HUES6 (cell line): Measurements from ENCODE around the gene CD84.
"Not testable (repeated sequence)": the region's sequence is repeated elsewhere in the genome, so short reads cannot be mapped to it uniquely, and the experiment has no call there.

Experiments
- H3K27ac ChIP-seq: 2 replicates; pipeline ENCODE4 v1.7.0; 2013; ENCODE audit warnings: low read depth, mild to moderate bottlenecking, low read length, inconsistent platforms
- H3K27me3 ChIP-seq: 2 replicates; pipeline ENCODE4 v1.6.1; 2013; ENCODE audit warnings: low read length; ENCODE audit not compliant: control insufficient read depth, insufficient read depth
- H3K36me3 ChIP-seq: 2 replicates; pipeline ENCODE4 v1.6.1; 2013; ENCODE audit warnings: low read length; ENCODE audit not compliant: control insufficient read depth, insufficient read depth
- H3K4me1 ChIP-seq: 2 replicates; pipeline ENCODE4 v1.6.1; 2013; ENCODE audit warnings: low read length; ENCODE audit not compliant: control insufficient read depth, insufficient read depth
- H3K4me3 ChIP-seq: 2 replicates; pipeline ENCODE4 v1.5.1; 2013; ENCODE audit warnings: low read depth, low read length
- H3K9ac ChIP-seq: one replicate; pipeline ENCODE4 v1.6.1; 2013; ENCODE audit warnings: mild to moderate bottlenecking, low read length
- H3K9me3 ChIP-seq: 2 replicates; pipeline ENCODE4 v1.6.1; 2013; ENCODE audit warnings: low read depth, low read length; ENCODE audit not compliant: control insufficient read depth, insufficient read depth

CD84 gene

GRCh38 chr1:160539990-160540858, 39.1 kb downstream of the CD84 start:
- Histone ChIP-seq H3K4me1 (peaks cover 4% of the 10 kb centered on the region; the same call in 1 of the 2 replicates), H3K4me3 (no peak overlapping the region), H3K9ac (no peak overlapping the region), H3K27ac (no peak overlapping the region), H3K9me3 (peaks cover 2% of the 10 kb centered on the region; the same call in 1 of the 2 replicates), H3K36me3 (no peaks in the 10 kb centered on the region), H3K27me3 (no peaks in the 10 kb centered on the region)

GRCh38 chr1:160539684-160539989, 39.7 kb downstream of the CD84 start:
- no peaks in the 10 kb centered on the region for H3K27me3 ChIP-seq
- H3K9ac ChIP-seq, result no peak overlapping the region
- H3K4me1 ChIP-seq, result peaks cover 4% of the 10 kb centered on the region; the same call in 1 of the 2 replicates
- no peak overlapping the region for H3K4me3 ChIP-seq
- H3K27ac ChIP-seq, result no peak overlapping the region
- H3K9me3 ChIP-seq, result peaks cover 6% of the 10 kb centered on the region; the same call in 1 of the 2 replicates
- no peaks in the 10 kb centered on the region for H3K36me3 ChIP-seq

- H3K27ac ChIP-seq, result no peak overlapping the region
- no peak overlapping the region for H3K4me3 ChIP-seq
- no peaks in the 10 kb centered on the region for H3K36me3 ChIP-seq
- peaks cover 12% of the 10 kb centered on the region; the same call in 1 of the 2 replicates for H3K9me3 ChIP-seq
- no peak overlapping the region for H3K9ac ChIP-seq
- no peaks in the 10 kb centered on the region for H3K27me3 ChIP-seq
- H3K4me1 ChIP-seq, result peaks cover 4% of the 10 kb centered on the region; the same call in 1 of the 2 replicates
Measured at GRCh38 chr1:160538985-160539651, 40.2 kb downstream of the CD84 start.

GRCh38 chr1:160537714-160538665, 41.3 kb downstream of the CD84 start:
- Histone ChIP-seq H3K9me3 (peaks cover 13% of the 10 kb centered on the region; the same call in 1 of the 2 replicates), H3K27me3 (no peaks in the 10 kb centered on the region), H3K9ac (no peak overlapping the region), H3K36me3 (no peaks in the 10 kb centered on the region), H3K4me1 (peaks cover 4% of the 10 kb centered on the region; the same call in 1 of the 2 replicates), H3K4me3 (no peak overlapping the region), H3K27ac (no peak overlapping the region)

- no peaks in the 10 kb centered on the region for H3K36me3 ChIP-seq
- no peaks in the 10 kb centered on the region; the same call in 1 of the 2 replicates for H3K4me1 ChIP-seq
- H3K27me3 ChIP-seq, result no peaks in the 10 kb centered on the region
- H3K9me3 ChIP-seq, result peaks cover 29% of the 10 kb centered on the region
- H3K27ac ChIP-seq, result no peak overlapping the region
- H3K4me3 ChIP-seq, result no peak overlapping the region
- H3K9ac ChIP-seq, result no peak overlapping the region
Measured at GRCh38 chr1:160534823-160535605, 44.3 kb downstream of the CD84 start.

GRCh38 chr1:160532557-160532813, 46.8 kb downstream of the CD84 start:
- not testable (repeated sequence) for H3K36me3 ChIP-seq, H3K27ac ChIP-seq, H3K4me1 ChIP-seq, H3K9ac ChIP-seq, H3K4me3 ChIP-seq, H3K27me3 ChIP-seq
- peaks cover 29% of the 10 kb centered on the region for H3K9me3 ChIP-seq

GRCh38 chr1:160531809-160532556, 47.3 kb downstream of the CD84 start:
- H3K4me1 ChIP-seq, H3K27me3 ChIP-seq, H3K9ac ChIP-seq, H3K36me3 ChIP-seq, H3K4me3 ChIP-seq, H3K27ac ChIP-seq: not testable (repeated sequence)
- H3K9me3 ChIP-seq, result peaks cover 29% of the 10 kb centered on the region

- not testable (repeated sequence) for H3K9ac ChIP-seq, H3K4me1 ChIP-seq, H3K4me3 ChIP-seq, H3K36me3 ChIP-seq, H3K27ac ChIP-seq, H3K27me3 ChIP-seq
- peaks cover 21% of the 10 kb centered on the region for H3K9me3 ChIP-seq
Measured at GRCh38 chr1:160529401-160529952, 49.8 kb downstream of the CD84 start.

GRCh38 chr1:160523789-160524188, 55.5 kb downstream of the CD84 start:
- not testable (repeated sequence) for H3K9ac ChIP-seq, H3K27me3 ChIP-seq, H3K4me3 ChIP-seq, H3K27ac ChIP-seq, H3K36me3 ChIP-seq, H3K9me3 ChIP-seq
- peaks cover 18% of the 10 kb centered on the region for H3K4me1 ChIP-seq
